ENCODE results near the gene CCNJ. TPM values are rescaled to one million over a fixed set of nuclear protein-coding genes. Genes with fewer than 3 reads are reported as not detected.

The CCNJ gene
- total RNA-seq, 1 donor from 2014 or later, result 29.7 TPM

DNA sequence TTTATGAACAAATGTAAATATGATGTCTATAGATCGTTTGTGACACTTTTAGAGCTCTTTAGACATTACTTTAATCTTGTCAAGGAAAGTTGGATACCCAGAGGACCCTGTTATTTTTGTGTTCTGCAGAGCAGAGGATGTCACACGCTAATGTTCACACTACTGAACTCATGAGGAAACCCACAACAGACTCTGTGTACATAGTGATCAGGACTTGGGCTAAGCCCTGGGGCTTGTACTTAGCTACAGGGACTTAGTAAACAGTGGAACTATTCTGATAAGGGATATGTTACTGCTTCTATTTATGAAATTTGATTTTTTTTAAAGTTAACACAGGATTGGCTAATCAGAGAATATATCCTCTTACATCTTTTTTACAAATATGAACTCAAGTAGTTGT, 50.6 kb downstream of the CCNJ start:
- TF ChIP-seq, protein P1, sequence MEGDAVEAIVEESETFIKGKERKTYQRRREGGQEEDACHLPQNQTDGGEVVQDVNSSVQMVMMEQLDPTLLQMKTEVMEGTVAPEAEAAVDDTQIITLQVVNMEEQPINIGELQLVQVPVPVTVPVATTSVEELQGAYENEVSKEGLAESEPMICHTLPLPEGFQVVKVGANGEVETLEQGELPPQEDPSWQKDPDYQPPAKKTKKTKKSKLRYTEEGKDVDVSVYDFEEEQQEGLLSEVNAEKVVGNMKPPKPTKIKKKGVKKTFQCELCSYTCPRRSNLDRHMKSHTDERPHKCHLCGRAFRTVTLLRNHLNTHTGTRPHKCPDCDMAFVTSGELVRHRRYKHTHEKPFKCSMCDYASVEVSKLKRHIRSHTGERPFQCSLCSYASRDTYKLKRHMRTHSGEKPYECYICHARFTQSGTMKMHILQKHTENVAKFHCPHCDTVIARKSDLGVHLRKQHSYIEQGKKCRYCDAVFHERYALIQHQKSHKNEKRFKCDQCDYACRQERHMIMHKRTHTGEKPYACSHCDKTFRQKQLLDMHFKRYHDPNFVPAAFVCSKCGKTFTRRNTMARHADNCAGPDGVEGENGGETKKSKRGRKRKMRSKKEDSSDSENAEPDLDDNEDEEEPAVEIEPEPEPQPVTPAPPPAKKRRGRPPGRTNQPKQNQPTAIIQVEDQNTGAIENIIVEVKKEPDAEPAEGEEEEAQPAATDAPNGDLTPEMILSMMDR (conservative IDR thresholded peaks at IDR 0.05), result no peak
- no peaks in the 10 kb centered on the region for H3K4me1 Mint-ChIP-seq (ENCODE audit: unreplicated experiment)
- H3K27me3 Mint-ChIP-seq, result peaks cover 5% of the 10 kb centered on the region
- H3K27ac Mint-ChIP-seq, result peak overlapping the region; percentile 64
- H3K4me3 Mint-ChIP-seq, result no peak overlapping the region
- DNase-seq (ENCODE audit: extremely low spot score, unreplicated experiment), result no peak
- peaks cover 4% of the 10 kb centered on the region for H3K9me3 Mint-ChIP-seq
- no peaks in the 10 kb centered on the region for H3K36me3 Mint-ChIP-seq

DNA sequence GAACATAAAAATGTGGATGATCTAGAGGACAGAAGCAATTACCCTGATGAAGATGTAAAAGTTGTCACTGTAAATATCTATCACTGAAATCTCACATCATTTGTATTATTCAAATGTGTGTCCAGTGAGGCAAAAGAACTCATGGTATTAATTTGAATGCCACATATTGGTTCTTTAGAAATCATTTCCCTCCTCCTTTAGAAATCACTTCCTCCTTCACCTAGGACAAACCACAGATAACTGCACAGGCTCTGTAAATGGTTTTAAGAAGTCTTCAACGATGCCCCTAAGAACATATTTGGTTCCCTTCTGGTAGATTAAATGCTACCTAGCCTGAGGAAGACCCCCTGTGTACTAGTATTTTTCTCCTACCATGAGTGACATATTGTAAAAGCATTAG, 53.6 kb downstream of the CCNJ start:
- H3K9me3 Mint-ChIP-seq, result peaks cover 3% of the 10 kb centered on the region
- H3K4me3 Mint-ChIP-seq, result no peak overlapping the region
- no peak overlapping the region for H3K27ac Mint-ChIP-seq
- TF ChIP-seq, protein P1 (conservative IDR thresholded peaks at IDR 0.05), result no peak
- peaks cover 10% of the 10 kb centered on the region for H3K27me3 Mint-ChIP-seq
- no peaks in the 10 kb centered on the region for H3K4me1 Mint-ChIP-seq (ENCODE audit: unreplicated experiment)
- DNase-seq (ENCODE audit: extremely low spot score, unreplicated experiment), result no peak
- no peaks in the 10 kb centered on the region for H3K36me3 Mint-ChIP-seq

- no peak overlapping the region for H3K27ac Mint-ChIP-seq
- TF ChIP-seq, protein P1 (conservative IDR thresholded peaks at IDR 0.05), result no peak
- H3K36me3 Mint-ChIP-seq, result no peaks in the 10 kb centered on the region
- H3K4me1 Mint-ChIP-seq (ENCODE audit: unreplicated experiment), result no peaks in the 10 kb centered on the region
- no peaks in the 10 kb centered on the region for H3K9me3 Mint-ChIP-seq
- H3K4me3 Mint-ChIP-seq, result no peak overlapping the region
- no peak for DNase-seq (ENCODE audit: extremely low spot score, unreplicated experiment)
- peaks cover 10% of the 10 kb centered on the region for H3K27me3 Mint-ChIP-seq
Measured at GRCh38 chr10:96097865-96098264, 54.5 kb downstream of the CCNJ start.

DNA sequence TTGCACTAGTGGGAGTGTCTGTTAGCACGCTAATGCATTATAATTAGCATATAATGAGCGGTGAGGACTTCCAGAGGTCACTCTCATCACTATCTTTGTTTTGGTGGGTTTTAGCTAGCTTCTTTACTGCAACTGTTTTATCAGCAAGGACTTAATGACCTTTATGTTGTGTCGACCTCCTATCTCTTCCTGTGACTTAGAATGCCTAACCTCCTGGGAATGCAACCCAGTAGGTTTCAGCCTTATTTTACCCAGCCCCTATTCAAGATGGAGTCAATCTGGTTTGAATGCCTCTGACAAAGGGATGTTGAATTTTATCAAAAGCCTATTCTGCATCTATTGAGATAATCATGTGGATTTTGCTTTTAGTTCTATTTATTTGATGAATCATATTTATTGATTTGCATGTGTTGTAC, 64.2 kb downstream of the CCNJ start:
- Mint-ChIP-seq H3K4me3 (no peak overlapping the region), H3K9me3 (no peaks in the 10 kb centered on the region), H3K4me1 (ENCODE audit: unreplicated experiment) (no peaks in the 10 kb centered on the region), H3K27me3 (peaks cover 30% of the 10 kb centered on the region), H3K36me3 (no peaks in the 10 kb centered on the region), H3K27ac (no peak overlapping the region)
- no peak for DNase-seq (ENCODE audit: extremely low spot score, unreplicated experiment)
- TF ChIP-seq, protein P1 (conservative IDR thresholded peaks at IDR 0.05), result no peak

Small RNAs within 50 kb of the gene (microRNA-seq; reads per million reads assigned to microRNA genes)
- not detected for gene MIR3157

Other genes with a start within 250 kb of the CCNJ start
- 0.24 and 0.34 TPM in 2 replicates for gene CC2D2B, start 135.6 kb upstream of the CCNJ start, total RNA-seq (ENCODE audit: low replicate concordance)
- 31.6 and 33.7 TPM in 2 replicates for gene ZNF518A, start 86.7 kb downstream of the CCNJ start, total RNA-seq (ENCODE audit: low replicate concordance)
- 21.7 and 59.8 TPM in 2 replicates for gene BLNK, start 228.0 kb downstream of the CCNJ start, total RNA-seq (ENCODE audit: low replicate concordance)